Trophoblast cell (in vitro differentiated cells and primary cell): Measurements from ENCODE around the gene CTIF.

ENCODE experiments used
- DNase-seq, 2 donors: peaks; one replicate each; pipeline ENCODE4 v3.0.0-alpha.2; 2016
- H2AFZ ChIP-seq: 2 replicates; pipeline ENCODE4 v1.6.1; 2013; ENCODE audit warnings: low read length, moderate library complexity, mild to moderate bottlenecking; ENCODE audit not compliant: insufficient read depth, poor library complexity
- H2AK5ac ChIP-seq: 2 replicates; pipeline ENCODE4 v1.6.1; 2013; ENCODE audit warnings: mild to moderate bottlenecking, low read length
- H2BK120ac ChIP-seq: 2 replicates; pipeline ENCODE4 v1.6.1; 2013; ENCODE audit warnings: low read length, mild to moderate bottlenecking, moderate library complexity; ENCODE audit not compliant: insufficient read depth, poor library complexity
- H2BK12ac ChIP-seq: 2 replicates; pipeline ENCODE4 v1.6.1; 2013; ENCODE audit warnings: mild to moderate bottlenecking, low read length, moderate library complexity
- H2BK5ac ChIP-seq: 2 replicates; pipeline ENCODE4 v1.6.1; 2013; ENCODE audit warnings: low read length, low read depth, moderate library complexity, mild to moderate bottlenecking; ENCODE audit not compliant: poor library complexity
- H3K14ac ChIP-seq: 2 replicates; pipeline ENCODE4 v1.6.1; 2013; ENCODE audit warnings: mild to moderate bottlenecking, low read length
- H3K18ac ChIP-seq: 2 replicates; pipeline ENCODE4 v1.6.1; 2013; ENCODE audit warnings: mild to moderate bottlenecking, low read length
- H3K23ac ChIP-seq: 2 replicates; pipeline ENCODE4 v1.6.1; 2013; ENCODE audit warnings: low read length
- H3K27ac ChIP-seq: 2 replicates; pipeline ENCODE4 v1.5.1; 2013; ENCODE audit warnings: low read depth, mild to moderate bottlenecking, inconsistent platforms, low read length, moderate library complexity
- H3K27me3 ChIP-seq: 2 replicates; pipeline ENCODE4 v1.6.1; 2013; ENCODE audit warnings: inconsistent platforms, mild to moderate bottlenecking, low read length, moderate library complexity; ENCODE audit not compliant: insufficient read depth
- H3K36me3 ChIP-seq, 2 experiments: 1 replicate in 1 of 2; 2 replicates in 1 of 2; pipeline ENCODE4 v1.6.1; 2013; ENCODE audit warnings: low read length in 2 of 2, mild to moderate bottlenecking in 2 of 2, moderate library complexity in 1 of 2; ENCODE audit not compliant: insufficient read depth in 2 of 2, control insufficient read depth in 1 of 2
- H3K4ac ChIP-seq: 2 replicates; pipeline ENCODE4 v1.6.1; 2013; ENCODE audit warnings: low read depth, mild to moderate bottlenecking, low read length, moderate library complexity
- H3K4me1 ChIP-seq, 2 experiments: 1 replicate in 1 of 2; 2 replicates in 1 of 2; pipeline ENCODE4 v1.6.1; 2013; ENCODE audit warnings: low read length in 2 of 2, mild to moderate bottlenecking in 2 of 2, moderate library complexity in 1 of 2; ENCODE audit not compliant: insufficient read depth in 2 of 2, control insufficient read depth in 1 of 2
- H3K4me2 ChIP-seq: 2 replicates; pipeline ENCODE4 v1.6.1; 2013; ENCODE audit warnings: inconsistent platforms, mild to moderate bottlenecking, low read length, moderate library complexity
- H3K4me3 ChIP-seq: 2 replicates; pipeline ENCODE4 v1.5.1; 2013; ENCODE audit warnings: mild to moderate bottlenecking, low read depth, low read length, inconsistent platforms
- H3K79me1 ChIP-seq: one replicate; pipeline ENCODE4 v1.6.1; 2013; ENCODE audit warnings: low read length
- H3K79me2 ChIP-seq: 2 replicates; pipeline ENCODE4 v1.6.1; 2013; ENCODE audit warnings: low read length, mild to moderate bottlenecking; ENCODE audit not compliant: control insufficient read depth, insufficient read depth, poor library complexity
- H3K9ac ChIP-seq: 2 replicates; pipeline ENCODE4 v1.6.1; 2013; ENCODE audit warnings: mild to moderate bottlenecking, low read length
- H3K9me3 ChIP-seq: 2 replicates; pipeline ENCODE4 v1.6.1; 2013; ENCODE audit warnings: low read depth, mild to moderate bottlenecking, control low read depth, inconsistent platforms, low read length; ENCODE audit not compliant: insufficient read depth
- H4K12ac ChIP-seq: 2 replicates; pipeline ENCODE4 v1.6.1; 2013; ENCODE audit warnings: low read depth, mild to moderate bottlenecking, low read length, moderate library complexity
- H4K8ac ChIP-seq: 2 replicates; pipeline ENCODE4 v1.6.1; 2013; ENCODE audit warnings: low read depth, mild to moderate bottlenecking, low read length, moderate library complexity
- H4K91ac ChIP-seq: one replicate; pipeline ENCODE4 v1.6.1; 2013; ENCODE audit warnings: low read depth, mild to moderate bottlenecking, low read length, moderate library complexity
- WGBS: extraction: QIAGEN DNeasy Blood & Tissue Kit; methylation state at CpG from one replicate; pipeline ENCODE4 v1.1.7; 2013; ENCODE audit warnings: missing lambda C conversion rate; ENCODE audit not compliant: insufficient read length, insufficient coverage; ENCODE audit errors: extremely low coverage; 5-methylcytosine and 5-hydroxymethylcytosine counted together

Gene CTIF

GRCh38 chr18:48675352-48675761 lies 136.5 kb downstream of the CTIF start:
- no CpG with 5 or more reads among the region's 10 CpGs for WGBS
- Histone ChIP-seq H2AK5ac (peak overlapping the region; percentile 27), H3K4me2 (no peak overlapping the region), H4K8ac (peak overlapping the region; percentile 31), H3K18ac (peak overlapping the region; percentile 63), H4K91ac (no peak overlapping the region), H3K9ac (no peak overlapping the region), H3K36me3 (peaks cover 9 to 12% of the 10 kb centered on the region in 2 experiments), H3K4me1 (peaks cover 5 to 6% of the 10 kb centered on the region in 2 experiments), H3K23ac (no peak overlapping the region), H4K12ac (no peak overlapping the region), H3K79me1 (no peaks in the 10 kb centered on the region), H2BK12ac (no peak overlapping the region), H2BK5ac (no peak overlapping the region), H3K27me3 (no peaks in the 10 kb centered on the region), H3K4me3 (no peak overlapping the region), H2AFZ (peak overlapping the region; percentile 76), H3K27ac (no peak overlapping the region), H3K14ac (no peak overlapping the region), H3K4ac (no peak overlapping the region), H3K9me3 (peaks cover 5% of the 10 kb centered on the region), H2BK120ac (no peak overlapping the region), H3K79me2 (no peaks in the 10 kb centered on the region)
- peak; percentile 84 to 91 for DNase-seq

- no peak overlapping the region for H3K23ac ChIP-seq
- no peak overlapping the region for H2BK12ac ChIP-seq
- no peak overlapping the region for H4K12ac ChIP-seq
- peaks cover 5 to 8% of the 10 kb centered on the region in 2 experiments for H3K4me1 ChIP-seq
- H3K4ac ChIP-seq = no peak overlapping the region
- no peak overlapping the region for H2BK5ac ChIP-seq
- H3K79me2 ChIP-seq = no peaks in the 10 kb centered on the region
- no peak overlapping the region for H3K4me2 ChIP-seq
- no peak overlapping the region for H2AK5ac ChIP-seq
- H3K36me3 ChIP-seq = peaks cover 4 to 8% of the 10 kb centered on the region in 2 experiments
- no peak overlapping the region for H3K14ac ChIP-seq
- no CpG with 5 or more reads among the region's 12 CpGs for WGBS
- H3K18ac ChIP-seq = no peak overlapping the region
- H2BK120ac ChIP-seq = no peak overlapping the region
- peaks cover 2% of the 10 kb centered on the region for H3K9me3 ChIP-seq
- no peak overlapping the region for H2AFZ ChIP-seq
- H3K27me3 ChIP-seq = no peaks in the 10 kb centered on the region
- no peaks in the 10 kb centered on the region for H3K79me1 ChIP-seq
- no peak overlapping the region for H3K9ac ChIP-seq
- no peak overlapping the region for H4K8ac ChIP-seq
- DNase-seq = no peak
- H3K4me3 ChIP-seq = no peak overlapping the region
- no peak overlapping the region for H4K91ac ChIP-seq
- no peak overlapping the region for H3K27ac ChIP-seq
These were observed 137.1 kb downstream of the CTIF start for GRCh38 chr18:48675912-48676311.

GRCh38 chr18:48676346-48676745 lies 137.5 kb downstream of the CTIF start:
- no peak overlapping the region for H3K18ac ChIP-seq
- H2AFZ ChIP-seq = no peak overlapping the region
- no CpG with 5 or more reads among the region's 8 CpGs for WGBS
- H3K9ac ChIP-seq = no peak overlapping the region
- H3K4me1 ChIP-seq = peaks cover 5 to 8% of the 10 kb centered on the region in 2 experiments
- H2BK120ac ChIP-seq = peak overlapping the region; percentile 48
- no peaks in the 10 kb centered on the region for H3K27me3 ChIP-seq
- peaks cover 0 to 4% of the 10 kb centered on the region in 2 experiments for H3K36me3 ChIP-seq
- no peak overlapping the region for H4K12ac ChIP-seq
- no peak overlapping the region for H2AK5ac ChIP-seq
- H2BK5ac ChIP-seq = no peak overlapping the region
- no peak overlapping the region for H3K4ac ChIP-seq
- H3K14ac ChIP-seq = no peak overlapping the region
- no peaks in the 10 kb centered on the region for H3K79me2 ChIP-seq
- no peak overlapping the region for H3K4me2 ChIP-seq
- no peak overlapping the region for H4K8ac ChIP-seq
- H3K23ac ChIP-seq = no peak overlapping the region
- H2BK12ac ChIP-seq = peak overlapping the region; percentile 58
- no peaks in the 10 kb centered on the region for H3K79me1 ChIP-seq
- peak overlapping the region; percentile 41 for H4K91ac ChIP-seq
- no peak overlapping the region for H3K4me3 ChIP-seq
- no peaks in the 10 kb centered on the region for H3K9me3 ChIP-seq
- H3K27ac ChIP-seq = no peak overlapping the region
- peak in 1 of 2 donors; percentile 8 for DNase-seq

GRCh38 chr18:48676756-48677368 lies 138.0 kb downstream of the CTIF start:
- no peaks in the 10 kb centered on the region for H3K9me3 ChIP-seq
- DNase-seq = peak; percentile 30 to 69
- H3K18ac ChIP-seq = peak overlapping the region; percentile 16
- peaks cover 0 to 4% of the 10 kb centered on the region in 2 experiments for H3K36me3 ChIP-seq
- H3K4ac ChIP-seq = no peak overlapping the region
- no peak overlapping the region for H3K27ac ChIP-seq
- no peak overlapping the region for H3K9ac ChIP-seq
- H4K12ac ChIP-seq = no peak overlapping the region
- H2BK120ac ChIP-seq = peak overlapping the region; percentile 48
- no peak overlapping the region for H3K23ac ChIP-seq
- no peaks in the 10 kb centered on the region for H3K27me3 ChIP-seq
- peaks cover 5 to 8% of the 10 kb centered on the region in 2 experiments for H3K4me1 ChIP-seq
- no peak overlapping the region for H3K4me3 ChIP-seq
- no peak overlapping the region for H2AFZ ChIP-seq
- H2BK12ac ChIP-seq = peak overlapping the region; percentile 23
- no peak overlapping the region for H4K8ac ChIP-seq
- no peak overlapping the region for H2AK5ac ChIP-seq
- no peak overlapping the region for H3K4me2 ChIP-seq
- no peak overlapping the region for H2BK5ac ChIP-seq
- peak overlapping the region; percentile 41 for H4K91ac ChIP-seq
- no peaks in the 10 kb centered on the region for H3K79me1 ChIP-seq
- H3K14ac ChIP-seq = peak overlapping the region; percentile 8
- no CpG with 5 or more reads among the region's 17 CpGs for WGBS
- H3K79me2 ChIP-seq = no peaks in the 10 kb centered on the region
